ENCODE measurements around the gene CD248. TPM values are rescaled to one million over a fixed set of nuclear protein-coding genes. Genes with fewer than 3 reads are reported as not detected.

The CD248 gene
- total RNA-seq, 4 donors from 2014 or later: 6.3 to 23.5 (median 12.3) TPM

GRCh38 chr11:66275396-66275795 lies 41.4 kb downstream of the CD248 start:
- DNase-seq (ENCODE audit: low spot score in 2 of 2): no peak
- WGBS, 2 donors: 89 to 90% methylated on average over 8 of the region's 8 CpGs
- TF ChIP-seq POLR2A (IDR thresholded peaks at IDR 0.05) (no peak), CTCF (IDR thresholded peaks at IDR 0.05) (no peak)
- intact Hi-C loops (cut with DNase I; ENCODE audit: low total_unique reads): no loop called here
- no peak overlapping the region for H3K4me3 ChIP-seq (ENCODE audit: low read depth, poor library complexity, severe bottlenecking)

GRCh38 chr11:66274219-66274618 lies 42.6 kb downstream of the CD248 start:
- intact Hi-C loops (cut with DNase I; ENCODE audit: low total_unique reads): no loop called here
- WGBS, 2 donors: 43 to 50% methylated on average over 1 of the region's 1 CpG
- no peak for DNase-seq (ENCODE audit: low spot score in 2 of 2)
- TF ChIP-seq POLR2A (IDR thresholded peaks at IDR 0.05) (no peak), CTCF (IDR thresholded peaks at IDR 0.05) (no peak)
- no peak overlapping the region for H3K4me3 ChIP-seq (ENCODE audit: low read depth, poor library complexity, severe bottlenecking)

GRCh38 chr11:66272596-66272995 lies 44.2 kb downstream of the CD248 start:
- H3K4me3 ChIP-seq (ENCODE audit: low read depth, poor library complexity, severe bottlenecking): no peak overlapping the region
- intact Hi-C loops (cut with DNase I; ENCODE audit: low total_unique reads): no loop called here
- 78 to 85% methylated on average over 2 of the region's 2 CpGs for WGBS, 2 donors

GRCh38 chr11:66271816-66272215 lies 45.0 kb downstream of the CD248 start:
- WGBS, 2 donors: 89 to 90% methylated on average over 7 of the region's 7 CpGs
- TF ChIP-seq POLR2A (IDR thresholded peaks at IDR 0.05) (no peak), CTCF (IDR thresholded peaks at IDR 0.05) (no peak)
- intact Hi-C loops (cut with DNase I; ENCODE audit: low total_unique reads): no loop called here
- no peak for DNase-seq (ENCODE audit: low spot score in 2 of 2)
- no peak overlapping the region for H3K4me3 ChIP-seq (ENCODE audit: low read depth, poor library complexity, severe bottlenecking)

More at GRCh38 chr11:66272596-66272995, 44.2 kb downstream of the CD248 start:
- no peak for DNase-seq (ENCODE audit: low spot score in 2 of 2)
- TF ChIP-seq CTCF (IDR thresholded peaks at IDR 0.05): no peak
- no peak for TF ChIP-seq POLR2A (IDR thresholded peaks at IDR 0.05)

GRCh38 chr11:66268952-66269905 lies 47.6 kb downstream of the CD248 start:
- WGBS, 2 donors: 2% methylated on average over 29 to 32 of the region's 32 CpGs
- H3K4me3 ChIP-seq (ENCODE audit: low read depth, poor library complexity, severe bottlenecking): peak overlapping the region; percentile 76
- TF ChIP-seq CTCF (IDR thresholded peaks at IDR 0.05) (no peak), POLR2A (IDR thresholded peaks at IDR 0.05) (no peak)
- no peak for DNase-seq (ENCODE audit: low spot score in 2 of 2)
- intact Hi-C loops (cut with DNase I; ENCODE audit: low total_unique reads): no loop called here
